HepG2 (cell line): ENCODE data around the gene ARMC3. TPM values are rescaled to one million over a fixed set of nuclear protein-coding genes. Genes with fewer than 3 reads are reported as not detected.

ENCODE experiments used
- ATAC-seq: fragments of 200-7000 bp; cut with Tn5 transposase; 3 replicates; pipeline ENCODE4 v1.9.1; 2020; ENCODE audit warnings: mild to moderate bottlenecking, moderate library complexity
- BruUV-seq: library from RNA; stranded (reverse); fragments of 400-500 nt; replicated peaks from 2 replicates; lab custom pipeline; 2021; lab: Mats Ljungman, UMichigan
- CTCF ChIA-PET: fragments of 300-600 bp; formaldehyde crosslinking; extraction: SDS; loops from one replicate; lab custom pipeline; 2021; ENCODE audit warnings: low total read pairs, inconsistent platforms, low intra/inter-chr PET ratio; lab: Yijun Ruan, JAX
- POLR2A ChIA-PET: fragments of 350-600 bp; sonication (Branson Sonifier 250); formaldehyde crosslinking; loops from one replicate; lab custom pipeline; 2020; ENCODE audit warnings: antibody characterized with exemption, inconsistent platforms; lab: Yijun Ruan, JAX
- DNase-seq: peaks from one replicate; pipeline ENCODE4 v3.0.0-alpha.2; 2015; ENCODE audit warnings: low spot score
- FAIRE-seq: peaks from 3 replicates; lab custom pipeline; 2011; peaks lifted over from hg19 to GRCh38; lab: Jason Lieb, UNC
- H2AFZ ChIP-seq: one replicate; pipeline ENCODE4 v1.6.1; 2011; ENCODE audit warnings: low read length, inconsistent platforms
- H3K27ac ChIP-seq: fragments of 300-600 bp; 3 replicates; pipeline ENCODE4 v1.8.0; 2011; ENCODE audit warnings: mixed run types, mild to moderate bottlenecking, mixed read lengths, low read length, inconsistent platforms; ENCODE audit not compliant: insufficient read depth; ENCODE audit errors: extremely low read length
- H3K27me3 ChIP-seq, 2 experiments: fragments of 200-600 bp in 1 of 2; 2 replicates in 1 of 2; 3 replicates in 1 of 2; pipeline versions ENCODE4 v1.6.0 to v1.8.0; 2011; ENCODE audit warnings: low read length in 2 of 2, mild to moderate bottlenecking in 2 of 2, moderate library complexity in 2 of 2, inconsistent platforms in 1 of 2; ENCODE audit not compliant: insufficient read depth in 2 of 2, control insufficient read depth in 1 of 2
- H3K36me3 ChIP-seq, 2 experiments: fragments of 200-600 bp in 1 of 2; replicated peaks in 1 of 2; 2 replicates in 1 of 2; 3 replicates in 1 of 2; pipeline versions ENCODE4 v1.5.1 to v1.8.0; 2011; ENCODE audit warnings: low read length in 2 of 2, inconsistent platforms in 1 of 2; ENCODE audit not compliant: insufficient read depth in 2 of 2, control insufficient read depth in 1 of 2
- H3K4me1 ChIP-seq: 2 replicates; pipeline ENCODE4 v1.5.1; 2012; ENCODE audit warnings: low read length, inconsistent platforms; ENCODE audit not compliant: insufficient read depth
- H3K4me2 ChIP-seq: 2 replicates; pipeline ENCODE4 v1.6.0; 2011; ENCODE audit warnings: low read depth, low read length, inconsistent platforms
- H3K4me3 ChIP-seq, 3 experiments: fragments of 200-600 bp in 1 of 3; sonication (generic), shearing (Covaris generic) in 1 of 3; replicated peaks in 1 of 3; 2 replicates each; pipeline ENCODE4 v1.5.1; 2011 to 2016; ENCODE audit warnings: low read length in 3 of 3, inconsistent platforms in 2 of 3, low read depth in 2 of 3, mild to moderate bottlenecking in 2 of 3, control low read depth in 1 of 3, mixed read lengths in 1 of 3; ENCODE audit not compliant: insufficient read depth in 1 of 3
- H3K79me2 ChIP-seq: one replicate; pipeline ENCODE4 v1.6.1; 2011; ENCODE audit warnings: low read length, inconsistent platforms; ENCODE audit not compliant: insufficient read depth
- H3K9ac ChIP-seq: 2 replicates; pipeline ENCODE4 v1.6.0; 2011; ENCODE audit warnings: mild to moderate bottlenecking, low read depth, low read length, inconsistent platforms; ENCODE audit not compliant: insufficient read depth
- H3K9me3 ChIP-seq: 2 replicates; pipeline ENCODE4 v1.5.1; 2012; ENCODE audit warnings: mild to moderate bottlenecking, low read length
- H4K20me1 ChIP-seq: 2 replicates; pipeline ENCODE4 v1.6.0; 2011; ENCODE audit warnings: inconsistent platforms, mild to moderate bottlenecking, low read length, moderate library complexity; ENCODE audit not compliant: insufficient read depth
- USF2 ChIP-seq, 2 experiments: sonication (generic) in 1 of 2; formaldehyde crosslinking in 1 of 2; IDR thresholded peaks; 2 replicates each; pipeline versions ENCODE4 v1.5.1 to v1.6.1; 2011 to 2020; ENCODE audit warnings: borderline replicate concordance in 1 of 2, low read depth in 1 of 2, low read length in 1 of 2, mild to moderate bottlenecking in 1 of 2, missing genetic modification reagents in 1 of 2, moderate library complexity in 1 of 2
- ZNF619 ChIP-seq: sonication (generic); formaldehyde crosslinking; IDR thresholded peaks from 2 replicates; pipeline ENCODE4 v1.4.0; 2020; ENCODE audit warnings: mild to moderate bottlenecking, missing genetic modification reagents
- WGBS: methylation state at CpG from one replicate; pipeline ENCODE4 v1.1.6; 2017; ENCODE audit warnings: low lambda C conversion rate; 5-methylcytosine and 5-hydroxymethylcytosine counted together
- in situ Hi-C: cut with HindIII; loops from 2 replicates; pipeline ENCODE4 v1.10.0; 2017; ENCODE audit warnings: low pct_unique_long_range_greater_than_20kb; ENCODE audit not compliant: extremely low pct_ligation_motif_present
- intact Hi-C: fragments of 100-400 bp; cut with micrococcal nuclease; formaldehyde crosslinking; loops from one replicate; pipeline ENCODE4 v1.10.0; 2022; ENCODE audit not compliant: unreplicated experiment
- polyA plus RNA-seq, 8 experiments: library from polyadenylated mRNA; depleted of rRNA in 3 of 8; stranded (reverse) in 7 of 8; unstranded in 1 of 8; fragments of >200 nt; fragmentation: Illumina TruSeq in 4 of 8; extraction: Trizol in 4 of 8; gene quantifications; 2 replicates each; pipeline versions ENCODE4 v1.2.1 to v1.2.3, GENCODE V29; 2011 to 2016; ENCODE audit warnings: low read depth in 4 of 8, missing spikeins in 1 of 8, mixed read lengths in 1 of 8; ENCODE audit not compliant: insufficient read depth in 1 of 8
- total RNA-seq, 5 experiments: library from RNA; depleted of rRNA; stranded (reverse); fragments of >200 nt; fragmentation: Illumina TruSeq; extraction: Trizol; gene quantifications; 2 replicates each; pipeline ENCODE4 v1.2.3, GENCODE V29; 2016; ENCODE audit warnings: low read depth in 1 of 5

ARMC3 gene
- total and polyA plus RNA-seq, 2 of the 13 experiments (the other 11 are each of a cell fraction or from before 2014, with no cell fraction given) = not detected

DNA sequence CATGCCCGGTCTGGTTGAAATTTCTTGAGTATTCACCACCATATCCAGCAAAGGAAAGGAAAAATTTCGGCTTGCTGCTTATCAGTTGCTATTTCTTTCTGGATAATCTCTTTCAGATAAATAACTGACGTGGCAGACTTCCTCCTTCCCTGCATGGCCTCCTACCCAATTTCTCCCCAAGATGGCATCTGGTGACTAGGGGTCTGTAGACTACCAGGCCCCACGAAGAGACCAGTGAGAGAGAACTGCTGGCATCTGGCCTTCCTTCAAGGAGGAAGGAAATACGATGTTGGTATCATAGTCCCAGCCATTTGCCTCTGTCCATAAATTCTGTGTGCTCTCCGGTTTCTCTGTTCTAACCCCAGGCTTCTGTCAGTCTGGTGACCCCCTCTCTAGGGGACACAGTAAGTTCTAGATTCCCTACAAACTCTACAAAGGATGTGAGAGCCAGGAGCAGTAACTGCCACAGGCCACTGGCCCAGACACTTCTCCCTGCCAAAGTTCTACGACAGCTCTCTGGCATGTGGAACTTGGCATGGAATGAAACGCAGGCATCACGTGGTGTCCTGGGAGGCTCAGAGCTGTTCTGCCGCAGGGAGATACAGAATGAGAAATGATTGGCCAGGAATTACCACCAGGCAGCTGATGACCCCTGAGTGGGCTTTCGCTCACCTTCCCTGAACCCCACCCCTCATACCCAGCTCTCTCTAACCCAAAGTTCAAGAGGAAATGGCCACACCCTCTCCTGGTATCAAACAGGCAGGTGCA is 137.5 kb downstream of the ARMC3 start:
- no peak for FAIRE-seq
- BruUV-seq = no TSS peak

More for the DNA sequence above, 137.5 kb downstream of the ARMC3 start:
- Histone ChIP-seq H3K27me3 (peaks cover 0 to 5% of the 10 kb centered on the region in 2 experiments; a peak in 1 of 5 replicates), H3K36me3 (no peaks in the 10 kb centered on the region), H4K20me1 (no peaks in the 10 kb centered on the region), H3K79me2 (no peaks in the 10 kb centered on the region), H3K9me3 (no peaks in the 10 kb centered on the region), H3K4me1 (no peaks in the 10 kb centered on the region; the same call in 1 of the 2 replicates), H3K4me3 (no peak overlapping the region), H2AFZ (no peak overlapping the region), H3K27ac (no peak overlapping the region), H3K4me2 (no peak overlapping the region), H3K9ac (no peak overlapping the region)
- intact Hi-C loops = loop anchor here (5.0 kb wide), 1 partner anchor 1063 kb away; the partner anchor contains the start of gene DNAJC1
- ChIA-PET POLR2A (no interaction called here), CTCF (no interaction called here)
- in situ Hi-C loops = loop anchor here (5.0 kb wide), 1 partner anchor 1073 kb away; no protein-coding TSS in a partner anchor
- 10% methylated on average over 7 of the region's 11 CpGs for WGBS
- TF ChIP-seq ZNF619 = no peak
- TF ChIP-seq USF2 (IDR thresholded peaks at IDR 0.05; ENCODE audit: low read depth, low read length) = peak; percentile 66
- peak; percentile 37; the same call in 1 of the 2 replicates for TF ChIP-seq USF2 (CRISPR knock-in tag; IDR thresholded peaks at IDR 0.05; ENCODE audit: borderline replicate concordance)
- DNase-seq (peak; percentile 13), ATAC-seq (peak; percentile 36; the same call in 1 of the 3 replicates)
